Stimulated activated CD8-positive, alpha-beta memory T cell treated with anti-CD3 and anti-CD28 coated beads, Interleukin-15, amount 100 ng/mL, for 24 hours (primary cell): Measurements from ENCODE around the gene AP2A2.

Experiments used
- DNase-seq: peaks from one replicate; pipeline ENCODE4 v3.0.0-alpha.2; 2020; ENCODE audit warnings: low read depth

Gene AP2A2

DNA sequence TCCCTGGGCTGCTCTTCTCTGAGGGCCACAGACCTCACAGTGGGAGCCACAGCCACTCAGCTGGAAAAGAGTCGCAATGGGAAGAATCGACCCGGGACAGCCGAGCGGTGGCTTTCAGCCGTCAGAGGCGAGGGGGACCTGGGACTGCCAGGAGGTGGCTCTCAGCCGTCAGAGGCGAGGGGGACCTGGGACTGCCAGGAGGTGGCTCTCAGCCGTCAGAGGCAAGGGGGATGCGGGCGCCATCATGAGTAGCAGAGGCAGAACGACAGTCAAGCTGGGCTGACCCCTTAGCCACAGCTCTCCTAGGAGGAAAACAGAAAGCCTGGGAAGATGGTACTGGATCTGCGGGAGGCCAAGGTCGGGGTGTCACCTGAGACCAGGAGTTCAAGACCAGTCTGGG, 134.1 kb downstream of the AP2A2 start:
- DNase-seq = no peak

DNA sequence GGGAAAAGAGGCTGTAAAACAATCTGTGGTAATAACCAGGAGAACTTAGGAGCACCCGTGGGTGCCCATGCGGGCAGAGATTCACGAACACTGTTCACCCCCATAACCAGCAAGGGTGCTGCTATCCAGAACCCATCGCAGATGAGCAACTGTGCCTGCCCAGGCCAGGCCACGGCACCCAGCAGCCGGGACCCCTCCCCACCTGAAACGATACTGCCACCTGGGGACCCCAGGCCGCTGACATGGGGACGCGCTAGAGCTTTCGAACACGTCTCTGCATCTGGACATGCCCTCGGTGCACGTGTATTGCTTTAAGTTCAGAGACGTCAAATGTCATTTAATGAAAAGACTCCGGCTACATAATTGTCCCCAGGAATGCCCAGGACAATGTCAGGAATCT, 134.7 kb downstream of the AP2A2 start:
- DNase-seq = no peak

DNA sequence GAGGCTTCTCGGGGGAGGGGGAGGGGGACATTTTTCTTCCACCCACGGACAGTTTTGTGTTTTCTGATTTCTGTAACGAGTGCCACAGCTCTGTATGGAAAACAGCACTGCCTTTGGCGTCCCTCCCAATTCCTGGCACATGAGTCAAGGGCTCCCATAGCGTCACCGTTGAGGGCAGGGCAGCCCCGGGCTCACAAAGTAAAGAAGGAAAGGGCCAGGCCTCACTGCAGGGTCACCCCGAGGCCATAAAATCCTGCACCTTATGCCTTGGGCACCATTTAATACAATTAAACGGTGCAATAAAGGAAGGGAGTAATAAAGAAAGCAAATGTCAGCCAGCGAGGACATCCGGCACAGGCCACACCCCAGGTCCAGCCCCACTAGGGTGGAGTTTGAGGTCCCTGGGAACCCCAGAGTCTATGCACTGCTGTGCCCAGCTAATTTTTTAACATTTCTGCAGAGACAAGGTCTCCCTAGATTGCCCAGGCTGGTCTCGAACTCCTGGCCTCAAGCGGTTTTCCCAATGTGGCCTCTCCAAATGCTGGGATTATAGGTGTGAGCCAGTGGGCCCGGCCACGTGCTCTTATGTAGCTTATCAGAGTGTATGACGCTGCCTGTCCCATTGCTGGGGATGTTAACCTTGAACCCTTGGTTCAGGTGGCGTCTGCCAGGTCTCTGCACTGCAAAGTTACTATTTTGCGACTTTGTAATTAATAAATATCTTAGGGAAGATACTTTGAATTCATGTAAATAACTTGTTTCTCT, 135.4 kb downstream of the AP2A2 start:
- no peak for DNase-seq
